Stomach (tissue), 9 donors: Measurements from ENCODE around the gene FGGY. TPM values are rescaled to one million over a fixed set of nuclear protein-coding genes. Genes with fewer than 3 reads are reported as not detected.

Experiments
- DNase-seq, 2 donors: peaks; one replicate each; pipeline versions ENCODE4 v3.0.0 to v3.0.0-alpha.2; 2013 to 2019
- H3K27ac ChIP-seq, 5 donors: fragments of 200-600 bp in 4 of 5; sonication (generic) in 4 of 5; one replicate each; pipeline ENCODE4 v1.5.1; 2013 to 2019; ENCODE audit warnings: mild to moderate bottlenecking in 1 of 5, moderate library complexity in 1 of 5
- H3K27me3 ChIP-seq, 3 donors: fragments of 200-600 bp; sonication (generic); one replicate each; pipeline ENCODE4 v1.5.1; 2017 to 2019; ENCODE audit warnings: mixed run types in 1 of 3
- H3K36me3 ChIP-seq, 4 donors: fragments of 200-600 bp; sonication (generic); 1 replicate in 3 of 4; 2 replicates in 1 of 4; pipeline ENCODE4 v1.5.1; 2016 to 2019
- H3K4me1 ChIP-seq, 4 donors: fragments of 200-600 bp; sonication (generic); one replicate each; pipeline ENCODE4 v1.5.1; 2016 to 2019
- H3K4me3 ChIP-seq, 4 donors: fragments of 200-600 bp; sonication (generic) in 3 of 4; one replicate each; pipeline ENCODE4 v1.5.1; 2016 to 2019; ENCODE audit warnings: mild to moderate bottlenecking in 1 of 4
- H3K9me3 ChIP-seq, 4 donors: fragments of 200-600 bp; sonication (generic); one replicate each; pipeline ENCODE4 v1.5.1; 2016 to 2019
- EP300 ChIP-seq: sonication (generic); formaldehyde crosslinking; IDR thresholded peaks from one replicate; pipeline ENCODE4 v1.6.1; 2017; ENCODE audit warnings: antibody characterized with exemption
- POLR2A ChIP-seq, 4 donors: fragments of 450-650 bp; IDR thresholded peaks; one replicate each; pipeline ENCODE4 v1.6.1; 2016; ENCODE audit warnings: antibody characterized with exemption in 4 of 4, control low read depth in 2 of 4, mild to moderate bottlenecking in 1 of 4, moderate library complexity in 1 of 4
- POLR2AphosphoS5 ChIP-seq, 3 donors: sonication (generic); formaldehyde crosslinking; IDR thresholded peaks; one replicate each; pipeline ENCODE4 v1.6.1; 2016; ENCODE audit warnings: antibody characterized with exemption in 3 of 3
- WGBS, 5 donors: extraction: QIAGEN DNeasy Blood & Tissue Kit in 3 of 5; methylation state at CpG; one replicate each; pipeline versions ENCODE4 v1.1.5 to v1.1.7; 2013 to 2018; 5-methylcytosine and 5-hydroxymethylcytosine counted together
- intact Hi-C: fragments of 100-400 bp; cut with DNase I; formaldehyde crosslinking; loops from one replicate; pipeline ENCODE4 v1.15.1; 2023; ENCODE audit warnings: low total_unique reads
- polyA plus RNA-seq, 3 donors: library from polyadenylated mRNA; stranded (reverse); fragments of 200-250 nt; gene quantifications; one replicate each; pipeline ENCODE4 v1.2.3, GENCODE V29; 2013
- total RNA-seq, 5 donors: library from RNA; depleted of rRNA; stranded (reverse); fragments of >200 nt; gene quantifications; one replicate each; pipeline versions ENCODE4 v1.1.0 to v1.2.3, GENCODE V29; 2014 to 2016
- TF ChIP-seq, protein P1 (sequence below), 7 experiments: fragments of 450-650 bp in 4 of 7; fragments of 200-600 bp in 3 of 7; sonication (generic) in 3 of 7; IDR thresholded peaks; one replicate each; pipeline ENCODE4 v1.5.1; 2016 to 2019; ENCODE audit warnings: antibody characterized with exemption in 7 of 7, control low read depth in 2 of 7, mild to moderate bottlenecking in 1 of 7
- donor health status: healthy with polysubstance abuse.
- donor health status: Bipolar disorder and iron deficiency.
- donor health status: healthy.

Gene FGGY
- total and polyA plus RNA-seq, 8 donors: 6.2 to 40.6 (median 10.8) TPM

DNA sequence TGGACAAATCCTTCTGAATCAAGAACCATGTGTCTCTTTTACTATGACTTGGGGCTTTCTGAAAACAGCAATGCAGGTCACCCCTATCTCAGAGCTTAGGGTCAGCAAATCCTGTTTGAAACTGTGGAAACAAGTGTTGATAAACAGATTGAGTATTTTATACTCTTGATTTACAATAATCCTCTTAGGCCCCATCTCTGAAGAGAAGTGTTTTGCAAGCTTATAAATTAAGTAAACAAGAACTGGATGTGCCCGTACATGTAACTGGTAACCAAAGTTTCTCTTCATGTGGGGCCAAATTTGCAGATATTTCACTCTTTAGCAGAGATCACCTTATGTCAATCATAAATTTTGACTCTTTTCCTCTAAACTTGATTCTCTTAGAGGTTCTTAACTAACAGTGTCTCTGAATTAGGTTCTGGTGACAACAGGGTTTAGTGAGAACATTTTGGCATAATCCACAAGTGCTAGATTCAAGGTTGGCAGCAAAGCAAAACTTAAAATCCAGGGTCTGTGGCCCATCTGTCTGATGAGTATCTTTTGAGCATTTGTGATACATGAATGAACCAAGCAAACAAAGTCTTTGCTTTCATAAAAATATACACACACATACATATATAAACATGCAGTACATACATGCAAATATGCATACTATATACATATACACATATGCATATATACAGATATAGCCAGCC is 334.8 kb downstream of the FGGY start:
- intact Hi-C loops: no loop called here
- Histone ChIP-seq H3K4me3 (no peak overlapping the region), H3K27ac (peak overlapping the region in 3 of 5 donors; percentile 34 to 70 (median 51)), H3K36me3 (no peaks in the 10 kb centered on the region), H3K9me3 (no peaks in the 10 kb centered on the region), H3K27me3 (no peaks in the 10 kb centered on the region), H3K4me1 (no peaks in the 10 kb centered on the region)
- WGBS, 5 donors: 63 to 86% (median 67%) methylated on average over 1 of the region's 1 CpG
- DNase-seq: no peak
- TF ChIP-seq EP300 (no peak), POLR2AphosphoS5 (IDR thresholded peaks at IDR 0.05) (peak in 2 of 3 donors; percentile 3 to 21), POLR2A (IDR thresholded peaks at IDR 0.05) (no peak)
- TF ChIP-seq, protein P1, sequence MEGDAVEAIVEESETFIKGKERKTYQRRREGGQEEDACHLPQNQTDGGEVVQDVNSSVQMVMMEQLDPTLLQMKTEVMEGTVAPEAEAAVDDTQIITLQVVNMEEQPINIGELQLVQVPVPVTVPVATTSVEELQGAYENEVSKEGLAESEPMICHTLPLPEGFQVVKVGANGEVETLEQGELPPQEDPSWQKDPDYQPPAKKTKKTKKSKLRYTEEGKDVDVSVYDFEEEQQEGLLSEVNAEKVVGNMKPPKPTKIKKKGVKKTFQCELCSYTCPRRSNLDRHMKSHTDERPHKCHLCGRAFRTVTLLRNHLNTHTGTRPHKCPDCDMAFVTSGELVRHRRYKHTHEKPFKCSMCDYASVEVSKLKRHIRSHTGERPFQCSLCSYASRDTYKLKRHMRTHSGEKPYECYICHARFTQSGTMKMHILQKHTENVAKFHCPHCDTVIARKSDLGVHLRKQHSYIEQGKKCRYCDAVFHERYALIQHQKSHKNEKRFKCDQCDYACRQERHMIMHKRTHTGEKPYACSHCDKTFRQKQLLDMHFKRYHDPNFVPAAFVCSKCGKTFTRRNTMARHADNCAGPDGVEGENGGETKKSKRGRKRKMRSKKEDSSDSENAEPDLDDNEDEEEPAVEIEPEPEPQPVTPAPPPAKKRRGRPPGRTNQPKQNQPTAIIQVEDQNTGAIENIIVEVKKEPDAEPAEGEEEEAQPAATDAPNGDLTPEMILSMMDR (IDR thresholded peaks at IDR 0.05): no peak

DNA sequence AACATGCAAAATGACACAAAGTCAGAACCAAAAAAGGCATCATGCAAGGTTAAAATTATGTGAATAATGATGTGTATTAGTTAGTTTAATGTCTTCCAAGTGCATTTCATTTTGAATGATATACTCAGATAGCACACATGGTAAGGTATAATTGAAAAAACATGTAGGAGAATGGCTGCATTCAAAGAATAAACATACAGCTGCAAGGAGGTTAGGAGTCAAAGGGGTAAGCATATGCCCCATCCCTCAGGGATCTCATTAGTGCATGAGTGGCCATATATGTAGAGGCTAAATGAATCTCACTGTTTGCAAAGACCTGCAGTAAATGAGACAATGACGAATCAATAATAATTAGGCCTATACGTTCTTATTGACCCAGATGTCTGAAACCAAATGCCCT is 338.2 kb downstream of the FGGY start:
- H3K27ac ChIP-seq: no peak overlapping the region
- intact Hi-C loops: no loop called here
- 89 to 100% (median 94%) methylated on average over 2 of the region's 2 CpGs for WGBS, 5 donors
- TF ChIP-seq EP300 (no peak), POLR2A (IDR thresholded peaks at IDR 0.05) (no peak), POLR2AphosphoS5 (IDR thresholded peaks at IDR 0.05) (no peak)
- TF ChIP-seq, protein P1 (IDR thresholded peaks at IDR 0.05): no peak
- H3K4me3 ChIP-seq: no peak overlapping the region
- H3K9me3 ChIP-seq: no peaks in the 10 kb centered on the region
- H3K27me3 ChIP-seq: no peaks in the 10 kb centered on the region
- H3K36me3 ChIP-seq: no peaks in the 10 kb centered on the region
- H3K4me1 ChIP-seq: peaks cover 4 to 12% (median 8%) of the 10 kb centered on the region in 4 donors
- no peak for DNase-seq

DNA sequence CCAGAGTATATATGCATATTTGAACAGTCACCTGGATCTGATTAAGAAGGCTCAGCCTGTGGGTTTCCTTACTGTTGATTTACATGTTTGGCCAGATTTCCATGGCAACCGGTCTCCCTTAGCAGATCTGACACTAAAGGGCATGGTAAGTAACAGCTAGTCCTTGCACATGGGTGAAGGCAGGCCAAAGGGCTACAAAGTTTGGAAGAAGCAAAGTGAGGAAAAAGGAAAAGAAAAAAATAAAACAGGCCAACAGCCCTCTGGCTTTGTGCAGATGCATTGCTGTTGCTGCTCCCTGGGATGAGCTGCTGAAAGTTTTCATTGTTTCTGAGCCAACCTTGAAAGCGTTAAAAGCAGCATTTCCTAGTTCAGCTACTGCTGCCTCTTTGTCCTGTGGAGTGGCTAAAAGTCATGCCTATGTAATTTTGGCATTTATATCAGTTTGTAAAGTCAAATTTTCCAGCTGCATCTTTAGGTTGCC is 341.4 kb downstream of the FGGY start:
- no peaks in the 10 kb centered on the region for H3K36me3 ChIP-seq
- TF ChIP-seq, protein P1 (IDR thresholded peaks at IDR 0.05): no peak
- TF ChIP-seq POLR2A (IDR thresholded peaks at IDR 0.05) (no peak), EP300 (no peak), POLR2AphosphoS5 (IDR thresholded peaks at IDR 0.05) (no peak)
- peak in 1 of 2 donors; percentile 86 for DNase-seq
- no peaks in the 10 kb centered on the region for H3K27me3 ChIP-seq
- peaks cover 4 to 12% (median 8%) of the 10 kb centered on the region in 4 donors for H3K4me1 ChIP-seq
- no peaks in the 10 kb centered on the region for H3K9me3 ChIP-seq
- intact Hi-C loops: no loop called here
- no peak overlapping the region for H3K27ac ChIP-seq
- 25 to 52% (median 41%) methylated on average over 2 of the region's 2 CpGs for WGBS, 5 donors
- no peak overlapping the region for H3K4me3 ChIP-seq

DNA sequence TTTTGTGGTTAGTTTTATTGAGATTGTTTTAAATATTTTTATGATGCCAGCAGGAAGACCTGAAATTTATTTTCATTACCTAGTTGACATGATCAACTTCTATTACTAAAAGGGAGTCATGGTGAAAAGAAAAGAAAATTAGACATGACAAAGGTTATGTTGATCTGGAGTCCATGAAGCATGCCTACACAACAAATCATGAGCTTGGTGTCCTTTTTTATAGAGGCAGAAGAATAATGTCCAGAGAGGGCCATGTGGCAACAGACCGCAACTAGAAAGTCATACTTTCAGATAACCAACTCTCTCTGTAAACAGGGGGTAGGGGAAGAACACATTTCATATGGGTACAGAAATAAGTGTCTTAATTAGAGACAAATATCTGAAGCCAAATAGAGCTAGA is 342.4 kb downstream of the FGGY start:
- no peak overlapping the region for H3K4me3 ChIP-seq
- TF ChIP-seq, protein P1 (IDR thresholded peaks at IDR 0.05): no peak
- TF ChIP-seq EP300: no peak
- no peak for TF ChIP-seq POLR2AphosphoS5 (IDR thresholded peaks at IDR 0.05)
- TF ChIP-seq POLR2A (IDR thresholded peaks at IDR 0.05): no peak
- H3K4me1 ChIP-seq: peaks cover 4 to 12% (median 8%) of the 10 kb centered on the region in 4 donors
- H3K27ac ChIP-seq: no peak overlapping the region
- 92 to 100% (median 100%) methylated on average over 1 of the region's 1 CpG for WGBS, 5 donors
- H3K36me3 ChIP-seq: no peaks in the 10 kb centered on the region
- no peaks in the 10 kb centered on the region for H3K27me3 ChIP-seq
- DNase-seq: no peak
- intact Hi-C loops: no loop called here
- H3K9me3 ChIP-seq: no peaks in the 10 kb centered on the region
